ENCODE measurements around the gene LSR. TPM values are rescaled to one million over a fixed set of nuclear protein-coding genes. Genes with fewer than 3 reads are reported as not detected.

Gene LSR
- polyA plus RNA-seq, 1 donor (not counting 4 experiments of a cell fraction or from before 2014, with no cell fraction given): 51.3 TPM

- dilution Hi-C loops (cut with MboI; ENCODE audit: extremely low pct_ligation_motif_present, low sequenced_read_pairs): no loop called here
- no peak overlapping the region for H3K9ac ChIP-seq (ENCODE audit: control insufficient read depth, extremely low read depth, insufficient read depth, low read length)
- H4K20me1 ChIP-seq (ENCODE audit: control insufficient read depth, extremely low read depth, insufficient read depth, low read length): no peaks in the 10 kb centered on the region
- TF ChIP-seq CTCF (optimal IDR thresholded peaks at IDR 0.05 in 1 of 3, IDR thresholded peaks at IDR 0.05 in 1 of 3, conservative IDR thresholded peaks at IDR 0.05 in 1 of 3; ENCODE audit: extremely low read depth in 1 of 3, insufficient read depth in 2 of 3, low read length in 3 of 3): no peak
- no peak for TF ChIP-seq EZH2 (IDR thresholded peaks at IDR 0.05; ENCODE audit: low read length)
- no peak for FAIRE-seq
- H3K79me2 ChIP-seq (ENCODE audit: control insufficient read depth, insufficient read depth, low read length): no peaks in the 10 kb centered on the region
- no peaks in the 10 kb centered on the region for H3K9me3 ChIP-seq (ENCODE audit: control insufficient read depth, low read depth, low read length)
- H3K4me2 ChIP-seq (ENCODE audit: control insufficient read depth, extremely low read depth, insufficient read depth, low read depth, low read length): no peak overlapping the region
- no peak for DNase-seq (ENCODE audit: low read depth, low spot score)
- H3K27me3 ChIP-seq (ENCODE audit: control insufficient read depth, extremely low read depth, insufficient read depth, low read length): no peaks in the 10 kb centered on the region
- H3K9me1 ChIP-seq (ENCODE audit: control insufficient read depth, extremely low read depth, insufficient read depth, low read length): no peaks in the 10 kb centered on the region
- no peak overlapping the region for H3K4me3 ChIP-seq (ENCODE audit: control insufficient read depth in 2 of 3, extremely low read depth in 1 of 3, insufficient read depth in 2 of 3, low read depth in 1 of 3, low read length in 3 of 3)
- no peak overlapping the region for H3K27ac ChIP-seq (ENCODE audit: control insufficient read depth, insufficient read depth, low read length)
- no peaks in the 10 kb centered on the region for H3K4me1 ChIP-seq (ENCODE audit: control insufficient read depth, extremely low read depth, insufficient read depth, low read length)
- no peak overlapping the region for H2AFZ ChIP-seq (ENCODE audit: control insufficient read depth, low read length)
- H3K36me3 ChIP-seq (ENCODE audit: control insufficient read depth in 2 of 2, extremely low read depth in 1 of 2, insufficient read depth in 2 of 2, low read length in 2 of 2): no peaks in the 10 kb centered on the region
Measured at GRCh38 chr19:35202722-35203688, 45.8 kb upstream of the LSR start.

- no peak for FAIRE-seq
- Histone ChIP-seq H3K27me3 (ENCODE audit: control insufficient read depth, extremely low read depth, insufficient read depth, low read length) (no peaks in the 10 kb centered on the region), H2AFZ (ENCODE audit: control insufficient read depth, low read length) (no peak overlapping the region), H4K20me1 (ENCODE audit: control insufficient read depth, extremely low read depth, insufficient read depth, low read length) (no peaks in the 10 kb centered on the region), H3K4me1 (ENCODE audit: control insufficient read depth, extremely low read depth, insufficient read depth, low read length) (no peaks in the 10 kb centered on the region), H3K36me3 (ENCODE audit: control insufficient read depth in 2 of 2, extremely low read depth in 1 of 2, insufficient read depth in 2 of 2, low read length in 2 of 2) (no peaks in the 10 kb centered on the region), H3K9me3 (ENCODE audit: control insufficient read depth, low read depth, low read length) (no peaks in the 10 kb centered on the region), H3K27ac (ENCODE audit: control insufficient read depth, insufficient read depth, low read length) (no peak overlapping the region), H3K4me2 (ENCODE audit: control insufficient read depth, extremely low read depth, insufficient read depth, low read depth, low read length) (no peak overlapping the region), H3K9me1 (ENCODE audit: control insufficient read depth, extremely low read depth, insufficient read depth, low read length) (no peaks in the 10 kb centered on the region), H3K79me2 (ENCODE audit: control insufficient read depth, insufficient read depth, low read length) (no peaks in the 10 kb centered on the region), H3K4me3 (ENCODE audit: control insufficient read depth in 2 of 3, extremely low read depth in 1 of 3, insufficient read depth in 2 of 3, low read depth in 1 of 3, low read length in 3 of 3) (no peak overlapping the region), H3K9ac (ENCODE audit: control insufficient read depth, extremely low read depth, insufficient read depth, low read length) (no peak overlapping the region)
- dilution Hi-C loops (cut with MboI; ENCODE audit: extremely low pct_ligation_motif_present, low sequenced_read_pairs): no loop called here
- DNase-seq (ENCODE audit: low read depth, low spot score): no peak
- no peak for TF ChIP-seq EZH2 (IDR thresholded peaks at IDR 0.05; ENCODE audit: low read length)
- TF ChIP-seq CTCF (optimal IDR thresholded peaks at IDR 0.05 in 1 of 3, IDR thresholded peaks at IDR 0.05 in 1 of 3, conservative IDR thresholded peaks at IDR 0.05 in 1 of 3; ENCODE audit: extremely low read depth in 1 of 3, insufficient read depth in 2 of 3, low read length in 3 of 3): no peak
Measured at GRCh38 chr19:35204799-35205732, 43.7 kb upstream of the LSR start.
